HL-60 (cell line): ENCODE results near the gene DYNC1I1.

Experiments
- DNase-seq, 2 experiments: peaks; one replicate each; pipeline ENCODE4 v3.0.0-alpha.2; 2010 to 2020; ENCODE audit warnings: low read depth in 1 of 2, low spot score in 1 of 2
- H3K27ac ChIP-seq: fragments of 250-450 bp; sonication (Bioruptor Pico); replicated peaks from 2 replicates; pipeline ENCODE4 v1.5.1; 2020; ENCODE audit warnings: mild to moderate bottlenecking, moderate library complexity
- H3K27me3 ChIP-seq: fragments of 250-450 bp; sonication (Bioruptor Pico); 2 replicates; pipeline ENCODE4 v1.5.1; 2021; ENCODE audit warnings: mild to moderate bottlenecking, moderate library complexity; ENCODE audit not compliant: insufficient read depth, poor library complexity, severe bottlenecking
- H3K4me3 ChIP-seq: replicated peaks from 2 replicates; pipeline ENCODE4 v1.5.1; 2011; ENCODE audit warnings: mild to moderate bottlenecking, control low read depth, low read length; ENCODE audit not compliant: insufficient read depth
- CTCF ChIP-seq: IDR thresholded peaks from one replicate; pipeline ENCODE4 v1.5.1; 2011; ENCODE audit warnings: low read length, control low read depth, inconsistent platforms; ENCODE audit not compliant: insufficient read depth
- GABPA ChIP-seq: IDR thresholded peaks from 2 replicates; pipeline ENCODE4 v1.6.1; 2012; ENCODE audit warnings: low read depth
- POLR2AphosphoS5 ChIP-seq: IDR thresholded peaks from 2 replicates; pipeline ENCODE4 v1.6.1; 2012; ENCODE audit warnings: low read depth
- REST ChIP-seq: IDR thresholded peaks from 2 replicates; pipeline ENCODE4 v1.6.1; 2012; ENCODE audit warnings: low read depth; ENCODE audit not compliant: insufficient replicate concordance
- SPI1 ChIP-seq: IDR thresholded peaks from 2 replicates; pipeline ENCODE4 v1.6.1; 2012; ENCODE audit warnings: low read depth, mild to moderate bottlenecking, borderline replicate concordance

DYNC1I1 gene

GRCh38 chr7:95766657-95767056 is 5.7 kb upstream of the DYNC1I1 start:
- no peak for TF ChIP-seq REST
- no peak for TF ChIP-seq GABPA
- no peak for TF ChIP-seq SPI1
- no peak for TF ChIP-seq POLR2AphosphoS5
- no peak for TF ChIP-seq CTCF
- no peak for DNase-seq
- Histone ChIP-seq H3K27me3 (no peaks in the 10 kb centered on the region), H3K27ac (no peak overlapping the region), H3K4me3 (no peak overlapping the region)

GRCh38 chr7:95772771-95773581 is 622 bp downstream of the DYNC1I1 start:
- peak overlapping the region; percentile 40 for H3K4me3 ChIP-seq
- peaks cover 16% of the 10 kb centered on the region for H3K27me3 ChIP-seq
- no peak overlapping the region for H3K27ac ChIP-seq
- TF ChIP-seq POLR2AphosphoS5 (no peak), SPI1 (no peak), CTCF (no peak), REST (no peak), GABPA (no peak)
- no peak for DNase-seq

GRCh38 chr7:95776561-95777185 is 4.3 kb downstream of the DYNC1I1 start:
- DNase-seq: no peak
- Histone ChIP-seq H3K27ac (no peak overlapping the region), H3K4me3 (no peak overlapping the region), H3K27me3 (peaks cover 16% of the 10 kb centered on the region)
- TF ChIP-seq REST: no peak
- no peak for TF ChIP-seq CTCF
- TF ChIP-seq POLR2AphosphoS5: no peak
- no peak for TF ChIP-seq SPI1
- TF ChIP-seq GABPA: no peak
